ENCODE results near the gene C1orf167.

Gene C1orf167

DNA sequence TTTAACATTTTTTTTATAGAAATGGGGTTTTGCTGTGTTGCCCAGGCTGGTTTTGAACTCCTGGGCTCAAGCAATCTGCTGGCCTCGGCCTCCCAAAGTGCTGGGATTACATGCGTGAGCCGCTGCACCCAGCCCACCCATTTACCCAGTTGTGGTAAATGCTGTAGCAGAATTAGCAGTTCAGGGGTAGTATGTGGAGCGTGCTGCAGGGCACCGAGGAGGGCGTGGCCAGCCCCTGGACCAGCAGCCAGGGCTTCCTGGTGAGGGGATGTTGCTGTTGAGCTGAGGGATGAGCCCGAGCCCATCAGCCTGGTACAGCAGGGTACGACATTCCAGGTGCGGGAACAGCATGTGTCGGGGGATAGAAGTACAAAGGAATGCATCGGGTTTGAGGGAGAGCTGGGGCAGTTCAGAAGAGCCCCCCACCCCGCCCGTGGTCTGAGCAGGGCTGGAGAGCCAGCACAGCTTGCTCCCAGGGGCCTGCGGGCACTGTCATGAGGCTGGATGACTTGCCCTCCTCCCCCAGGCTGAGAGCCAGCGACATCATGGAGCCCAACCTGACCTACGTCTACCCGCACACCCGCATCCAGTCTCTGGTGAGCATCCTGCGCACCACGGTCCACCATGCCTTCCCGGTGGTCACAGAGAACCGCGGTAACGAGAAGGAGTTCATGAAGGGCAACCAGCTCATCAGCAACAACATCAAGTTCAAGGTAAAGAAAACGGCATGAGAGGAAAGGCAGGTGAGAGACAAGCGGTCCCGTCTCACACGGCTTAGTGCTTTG is 73.6 kb downstream of the C1orf167 start:
- no peak for DNase-seq (ENCODE audit: low spot score)

DNA sequence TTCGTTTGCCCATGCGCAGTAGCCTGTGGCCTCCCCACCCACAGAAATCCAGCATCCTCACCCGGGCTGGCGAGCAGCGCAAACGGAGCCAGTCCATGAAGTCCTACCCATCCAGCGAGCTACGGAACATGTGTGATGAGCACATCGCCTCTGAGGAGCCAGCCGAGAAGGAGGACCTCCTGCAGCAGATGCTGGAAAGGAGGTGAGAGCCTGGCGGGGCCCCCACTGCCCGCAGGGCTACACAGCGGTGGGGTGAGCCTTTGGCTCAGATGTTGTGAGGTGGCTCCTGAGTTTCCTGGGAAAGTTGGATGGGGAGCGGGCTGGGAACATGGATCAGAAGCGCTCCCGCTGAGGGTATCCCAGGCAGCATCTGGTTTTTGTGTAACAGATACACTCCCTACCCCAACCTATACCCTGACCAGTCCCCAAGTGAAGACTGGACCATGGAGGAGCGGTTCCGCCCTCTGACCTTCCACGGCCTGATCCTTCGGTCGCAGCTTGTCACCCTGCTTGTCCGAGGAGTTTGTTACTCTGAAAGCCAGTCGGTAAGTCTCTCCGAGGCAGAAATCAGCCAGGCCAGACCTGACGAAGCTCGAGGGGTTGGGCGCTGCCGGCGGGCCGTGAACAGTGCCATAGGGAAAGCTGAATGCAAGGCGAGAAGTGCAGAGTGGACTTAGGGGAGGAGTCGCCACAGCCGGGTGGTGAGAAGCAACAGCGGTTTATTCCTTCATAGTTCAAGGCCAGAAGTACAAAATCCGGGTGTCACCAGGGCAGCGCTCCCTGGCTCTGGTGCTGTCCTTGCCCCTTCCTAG is 75.2 kb downstream of the C1orf167 start:
- DNase-seq (ENCODE audit: low spot score), result no peak

DNA sequence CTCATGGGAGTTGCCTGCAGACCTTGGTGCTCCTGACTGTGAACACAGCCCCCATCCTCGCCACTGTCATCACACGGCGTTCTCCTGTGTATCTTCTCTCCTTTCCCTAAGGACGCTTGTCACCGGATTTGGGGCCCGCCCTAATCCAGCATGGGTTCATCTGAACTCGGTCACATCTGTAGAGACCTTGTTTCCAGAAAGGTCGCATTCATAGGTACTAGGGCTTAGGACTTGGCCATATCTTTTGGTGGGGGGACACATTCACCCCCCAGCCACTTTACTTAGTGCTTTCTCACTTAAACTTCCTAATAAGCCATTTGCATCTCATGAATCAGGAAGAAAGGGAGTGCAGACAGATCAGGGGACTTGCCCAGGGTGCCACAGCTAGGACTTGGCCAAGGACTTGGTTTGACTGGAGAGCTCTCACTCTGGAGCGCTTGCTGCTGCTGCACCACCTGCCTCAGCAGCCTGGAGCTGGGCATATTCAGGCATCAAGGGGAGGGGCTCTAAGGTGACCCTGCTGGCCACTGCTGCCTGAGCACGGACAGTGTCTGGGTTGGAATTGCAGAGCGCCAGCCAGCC is 75.9 kb downstream of the C1orf167 start:
- DNase-seq (ENCODE audit: low spot score), result no peak

DNA sequence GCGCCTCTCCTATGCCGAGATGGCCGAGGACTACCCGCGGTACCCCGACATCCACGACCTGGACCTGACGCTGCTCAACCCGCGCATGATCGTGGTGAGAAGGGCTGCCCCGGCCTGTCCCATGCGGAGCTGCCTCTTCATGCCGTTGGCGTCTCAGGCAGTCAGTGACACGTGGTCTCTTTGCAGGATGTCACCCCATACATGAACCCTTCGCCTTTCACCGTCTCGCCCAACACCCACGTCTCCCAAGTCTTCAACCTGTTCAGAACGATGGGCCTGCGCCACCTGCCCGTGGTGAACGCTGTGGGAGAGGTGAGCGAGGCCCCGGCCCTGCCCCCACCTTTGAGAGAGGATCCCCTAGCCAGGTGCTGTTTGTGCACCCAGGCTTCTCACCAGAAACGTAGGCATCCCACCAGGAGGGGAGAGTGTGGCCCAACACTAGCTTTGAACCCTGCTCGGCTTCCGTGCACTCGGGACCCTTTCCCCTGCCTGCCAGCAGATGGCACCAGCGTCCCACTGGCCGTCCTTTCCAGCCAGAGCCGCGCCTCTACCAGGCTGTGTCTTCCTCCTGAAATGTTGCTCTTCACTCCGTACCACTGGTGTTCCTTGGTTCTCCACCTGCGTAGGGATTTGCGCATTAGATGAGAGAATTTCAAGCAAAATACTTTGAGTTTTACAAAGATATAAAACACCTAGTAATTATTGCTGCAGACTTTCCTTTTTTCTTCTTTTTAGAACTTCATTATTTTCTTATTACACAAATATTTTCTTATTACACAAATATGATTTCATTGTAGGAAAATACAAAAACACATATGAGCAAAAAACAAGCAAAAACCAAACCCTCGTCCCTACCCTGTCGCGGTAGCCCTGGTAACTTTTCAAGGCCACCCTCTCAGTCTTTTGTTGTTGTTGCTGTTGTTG is 76.6 kb downstream of the C1orf167 start:
- peak; percentile 53 for DNase-seq (ENCODE audit: low spot score)
